HS-27A (cell line): ENCODE data around the gene ACOX3.
A peak's percentile ranks its signal among the peaks of the same experiment; 100 is the strongest.
"Not testable (repeated sequence)": the region's sequence is repeated elsewhere in the genome, so short reads cannot be mapped to it uniquely, and the experiment has no call there.

Source experiments
- DNase-seq: peaks from one replicate; pipeline ENCODE4 v3.0.0-alpha.2; 2012; ENCODE audit warnings: low read depth, missing footprints

Gene ACOX3

DNA sequence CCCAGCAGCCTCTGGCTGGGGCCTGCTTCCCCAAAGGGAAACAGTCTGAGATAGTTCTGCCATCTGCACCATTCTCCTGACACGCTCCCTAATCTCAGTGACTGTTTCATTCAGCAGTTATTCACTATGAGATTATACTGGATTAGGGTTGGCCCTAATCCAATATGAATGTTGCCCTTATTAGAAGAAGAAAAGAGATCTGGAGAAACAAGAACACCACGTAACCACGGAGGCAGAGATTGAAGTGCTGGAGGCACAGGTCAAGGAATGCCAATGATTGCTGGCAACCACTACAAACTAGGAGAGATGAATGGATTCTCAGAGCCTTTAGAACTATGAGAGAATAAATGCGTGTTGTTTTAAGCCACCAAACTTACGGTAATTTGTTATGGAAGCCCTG, 7.4 kb downstream of the ACOX3 start:
- DNase-seq: no peak

DNA sequence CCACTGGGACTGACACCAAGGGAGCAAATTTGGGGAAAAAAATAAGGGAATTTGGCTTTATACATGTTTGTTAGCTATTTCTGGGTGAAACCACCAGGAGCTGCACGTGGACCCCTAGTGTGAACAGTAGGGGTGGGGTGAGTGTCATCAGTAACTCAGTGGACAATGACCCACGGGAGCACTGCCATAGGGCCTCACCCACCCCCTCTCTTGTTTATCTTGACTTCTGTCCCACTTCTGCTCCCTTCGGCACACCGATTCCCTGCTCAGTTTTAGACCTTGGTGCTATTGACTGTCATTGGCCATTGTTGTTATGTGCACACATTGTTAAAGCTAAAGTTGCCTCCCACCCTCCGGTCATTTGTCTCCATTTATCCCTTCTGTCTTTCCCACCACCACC, 9.0 kb downstream of the ACOX3 start:
- DNase-seq: no peak

DNA sequence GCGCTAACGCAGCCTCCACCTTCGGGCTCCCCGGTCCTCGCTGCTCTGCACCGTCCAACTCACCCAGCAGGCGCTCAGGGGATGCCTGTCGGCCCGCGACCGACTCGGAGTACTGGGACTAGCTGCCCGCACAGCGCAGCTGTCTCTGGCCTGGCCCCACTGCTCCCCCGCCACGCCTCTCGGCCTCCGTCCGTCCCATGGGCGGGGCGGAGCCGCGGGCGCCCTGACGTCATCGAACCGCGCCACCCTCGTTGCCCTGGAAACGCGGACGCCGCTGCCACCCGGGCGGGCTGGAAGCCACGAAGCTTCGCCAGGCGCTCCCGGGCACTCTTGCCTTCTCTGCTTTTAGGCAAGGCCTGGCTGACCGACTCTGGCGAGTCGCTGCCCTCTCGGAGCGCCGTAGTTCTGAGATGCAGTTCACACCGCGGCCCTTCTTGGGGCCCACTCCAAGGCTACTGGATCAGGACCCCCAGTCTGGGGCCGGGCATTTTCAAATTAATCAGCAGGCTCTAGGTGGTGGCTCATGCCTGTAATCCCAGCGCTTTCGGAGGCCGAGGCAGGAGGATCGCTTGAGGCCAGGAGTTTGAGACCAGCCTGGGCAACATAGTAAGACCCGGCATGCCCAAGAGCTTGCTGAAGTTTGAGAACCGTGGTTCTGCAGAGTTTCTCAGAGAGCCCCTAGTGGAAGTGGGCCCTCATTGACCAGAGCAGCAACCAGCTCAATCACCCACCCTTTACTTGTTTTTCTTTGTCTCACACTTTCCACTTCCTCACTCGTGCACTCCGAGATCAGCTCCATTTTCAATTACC, 12.0 kb downstream of the ACOX3 start:
- peak; percentile 50 for DNase-seq

DNA sequence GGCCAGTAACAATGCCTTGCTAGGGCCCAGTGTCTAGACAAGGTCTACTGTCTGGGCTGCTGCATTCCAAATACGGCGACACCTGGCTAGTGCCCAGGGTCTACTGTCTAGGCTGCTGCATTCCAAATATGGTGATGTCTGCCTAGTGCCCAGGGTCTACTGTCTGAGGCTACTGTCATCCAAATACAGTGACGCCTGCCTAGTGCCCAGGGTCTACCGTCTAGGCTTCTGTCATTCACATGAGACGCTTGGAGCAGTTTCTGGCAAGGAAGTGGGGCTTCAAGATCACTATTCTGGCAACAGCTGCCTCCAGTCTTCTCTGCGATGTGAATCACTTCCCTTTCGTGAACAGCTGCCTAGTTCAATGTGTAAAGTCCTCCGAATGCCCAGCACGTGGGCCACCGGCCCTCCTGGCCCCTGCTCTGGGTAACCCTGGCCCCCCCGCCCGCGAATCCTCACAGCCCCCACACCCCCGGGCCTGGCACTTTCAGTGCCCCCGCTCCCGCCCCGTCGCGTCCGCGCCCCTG, 12.7 kb downstream of the ACOX3 start:
- no peak for DNase-seq

DNA sequence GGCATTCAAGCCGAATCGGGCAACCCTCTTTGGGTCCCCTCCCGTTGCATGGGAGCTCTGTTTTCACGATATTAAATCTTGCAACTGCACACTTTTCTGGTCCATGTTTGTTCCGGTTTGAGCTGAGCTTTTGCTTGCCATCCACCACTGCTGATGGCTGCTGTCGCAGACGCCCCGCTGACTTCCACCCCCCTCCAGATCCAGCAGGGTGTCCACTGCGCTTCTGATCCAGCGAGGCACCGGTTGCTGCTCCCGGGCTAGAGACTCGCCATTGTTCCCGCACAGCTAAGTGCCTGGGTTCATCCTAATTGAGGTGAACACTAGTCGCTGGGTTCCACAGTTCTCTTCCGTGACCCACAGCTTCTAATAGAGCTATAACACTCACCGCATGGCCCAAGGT, 13.3 kb downstream of the ACOX3 start:
- DNase-seq: no peak

DNA sequence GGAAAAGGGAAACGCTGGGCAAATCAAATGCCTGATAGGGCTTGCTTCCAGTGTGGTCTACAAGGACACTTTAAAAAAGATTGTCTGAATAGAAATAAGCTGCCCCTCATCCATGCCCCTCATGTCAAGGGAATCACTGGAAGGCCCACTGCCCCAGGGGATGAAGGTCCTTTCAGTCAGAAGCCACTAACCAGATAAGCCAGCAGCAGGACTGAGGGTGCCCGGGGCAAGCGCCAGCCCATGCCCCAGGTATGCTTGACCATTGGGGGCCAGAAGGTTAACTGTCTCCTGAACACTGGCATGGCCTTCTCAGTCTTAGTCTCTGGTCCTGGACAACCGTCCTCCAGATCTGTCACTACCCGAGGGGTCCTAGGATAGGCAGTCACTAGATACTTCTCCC, 17.7 kb downstream of the ACOX3 start:
- DNase-seq: no peak

DNA sequence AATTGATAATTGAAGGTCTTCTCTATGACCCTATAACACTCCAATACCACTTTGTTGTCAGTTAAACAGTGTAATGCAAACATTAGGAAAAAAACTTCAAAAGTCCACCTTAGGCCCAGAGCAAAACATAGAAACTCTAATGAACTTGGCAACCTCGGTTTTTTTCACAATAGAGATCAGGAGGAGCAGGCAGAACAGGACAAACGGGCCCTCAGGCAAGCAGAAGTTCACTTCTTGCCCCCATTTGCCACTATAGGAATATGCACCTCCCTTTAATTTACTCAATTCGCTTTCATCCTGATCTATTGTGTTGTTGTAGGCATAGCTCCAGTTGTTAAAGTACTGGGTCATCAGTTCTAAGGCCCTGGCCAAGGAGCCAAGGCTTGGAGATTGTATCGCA, 18.2 kb downstream of the ACOX3 start:
- no peak for DNase-seq

DNA sequence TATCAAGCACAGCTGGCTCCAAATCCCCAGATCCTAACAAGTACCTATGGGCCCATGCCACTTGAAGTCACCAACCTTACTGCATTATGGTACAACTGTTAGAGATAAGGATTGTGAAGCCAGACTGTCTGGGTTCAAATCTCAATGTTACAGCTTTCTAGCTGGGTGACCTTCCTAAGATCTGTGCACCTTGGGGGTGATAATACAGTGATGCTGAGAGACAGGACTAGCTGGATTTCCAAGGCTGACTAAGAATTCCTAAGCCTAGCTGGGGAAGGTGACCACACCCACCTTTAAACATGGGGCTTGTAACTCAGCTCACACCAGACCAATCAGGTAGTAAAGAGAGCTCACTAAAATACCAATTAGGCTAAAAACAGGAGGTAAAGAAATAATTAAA, 20.4 kb downstream of the ACOX3 start:
- DNase-seq: not testable (repeated sequence)

DNA sequence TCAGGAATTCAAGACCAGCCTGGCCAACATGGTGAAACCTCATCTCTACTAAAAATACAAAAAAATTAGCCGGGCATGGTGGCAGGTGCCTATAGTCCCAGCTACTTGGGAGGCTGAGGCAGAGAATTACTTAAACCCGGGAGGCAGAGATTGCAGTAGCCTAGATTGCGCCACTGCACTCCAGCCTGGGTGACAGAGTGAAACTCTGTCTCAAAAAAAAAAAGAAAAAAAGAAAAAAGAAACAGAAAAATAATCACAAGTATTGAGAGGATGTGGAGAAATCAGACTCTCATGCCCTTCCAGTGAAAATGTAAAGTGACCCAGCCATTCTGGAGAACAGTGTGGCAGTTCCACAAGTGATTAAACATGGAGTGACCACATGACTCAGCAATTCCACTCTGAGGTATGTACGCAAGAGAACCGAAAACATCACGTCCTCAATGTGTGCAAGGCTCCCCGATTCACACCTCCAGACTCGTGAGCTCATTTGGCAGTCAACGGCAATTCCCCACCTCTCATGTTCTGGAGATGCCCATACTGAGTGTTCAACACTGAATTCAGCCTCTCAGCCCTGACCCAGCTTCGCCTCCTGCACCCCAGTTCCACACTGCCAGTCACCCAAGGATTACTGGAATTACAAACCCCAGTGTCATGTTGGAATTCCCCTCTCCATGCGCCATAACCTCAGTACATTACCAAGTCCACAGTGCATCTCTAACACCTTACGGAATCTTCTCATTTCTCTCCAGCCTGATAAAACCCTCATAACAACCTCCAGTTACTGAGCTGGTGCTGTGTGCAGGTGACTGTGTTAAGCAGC, 21.1 kb downstream of the ACOX3 start:
- DNase-seq: no peak

DNA sequence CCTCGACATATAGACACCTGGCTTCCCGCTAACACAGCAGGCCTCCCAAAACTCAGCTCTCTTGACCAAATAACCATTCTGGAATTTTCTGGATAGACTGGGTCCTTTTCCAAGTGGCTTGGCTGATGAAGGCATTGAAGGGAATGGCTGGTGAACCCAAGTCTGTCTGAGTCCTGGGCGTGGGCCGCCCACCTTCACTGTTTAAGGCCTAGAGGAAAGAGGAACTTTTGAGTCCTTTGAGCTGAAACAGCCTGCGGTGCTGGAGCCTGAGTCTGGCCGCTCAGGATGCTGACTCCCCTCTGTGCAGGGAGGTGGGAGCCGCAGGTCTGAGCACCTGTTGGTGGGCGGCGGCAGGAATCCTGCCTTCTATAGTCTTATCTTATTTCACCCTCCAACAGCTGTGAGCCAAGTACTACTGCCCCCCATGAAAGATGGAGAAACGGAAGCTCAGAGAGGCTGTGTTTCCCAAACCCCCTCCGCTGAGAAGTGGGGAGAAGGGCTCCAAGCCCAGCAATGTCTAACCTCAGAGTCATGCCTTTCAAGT, 23.4 kb downstream of the ACOX3 start:
- no peak for DNase-seq

DNA sequence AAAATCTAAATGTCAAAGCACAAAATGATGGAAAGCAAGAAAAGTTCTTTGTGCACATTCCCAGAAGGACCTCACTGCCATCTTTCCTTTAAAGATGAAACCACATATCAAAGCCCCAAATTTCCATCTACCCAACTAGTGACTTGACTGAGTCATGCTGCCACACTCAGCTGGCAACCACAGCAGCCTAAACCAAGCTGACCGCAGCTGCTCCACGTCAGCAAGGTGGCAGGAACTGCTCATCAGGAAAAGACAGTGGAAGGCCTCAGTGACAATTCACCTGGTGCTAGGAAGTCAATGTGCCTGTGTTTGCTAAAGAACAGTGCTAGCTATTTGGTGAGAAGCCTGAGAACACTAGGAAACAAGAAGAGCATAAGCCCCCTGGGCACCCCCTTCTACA, 26.1 kb downstream of the ACOX3 start:
- DNase-seq: no peak

DNA sequence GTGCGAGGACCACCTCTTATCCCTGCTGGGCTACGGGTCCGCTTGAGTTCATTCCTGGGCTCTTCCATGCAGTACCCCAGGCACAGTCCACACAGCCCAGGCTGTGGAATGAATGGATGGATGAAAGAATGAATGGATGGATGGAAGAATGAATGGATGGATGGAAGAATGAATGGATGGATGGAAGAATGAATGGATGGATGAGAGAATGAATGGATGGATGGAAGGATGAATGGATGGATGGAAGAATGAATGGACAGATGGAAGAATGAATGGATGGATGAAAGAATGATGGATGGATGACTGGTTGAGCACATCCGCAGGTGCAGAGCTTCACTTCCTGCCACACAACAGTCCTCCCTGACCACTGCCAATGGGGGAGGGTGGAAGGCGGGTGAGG, 28.2 kb downstream of the ACOX3 start:
- DNase-seq: no peak

DNA sequence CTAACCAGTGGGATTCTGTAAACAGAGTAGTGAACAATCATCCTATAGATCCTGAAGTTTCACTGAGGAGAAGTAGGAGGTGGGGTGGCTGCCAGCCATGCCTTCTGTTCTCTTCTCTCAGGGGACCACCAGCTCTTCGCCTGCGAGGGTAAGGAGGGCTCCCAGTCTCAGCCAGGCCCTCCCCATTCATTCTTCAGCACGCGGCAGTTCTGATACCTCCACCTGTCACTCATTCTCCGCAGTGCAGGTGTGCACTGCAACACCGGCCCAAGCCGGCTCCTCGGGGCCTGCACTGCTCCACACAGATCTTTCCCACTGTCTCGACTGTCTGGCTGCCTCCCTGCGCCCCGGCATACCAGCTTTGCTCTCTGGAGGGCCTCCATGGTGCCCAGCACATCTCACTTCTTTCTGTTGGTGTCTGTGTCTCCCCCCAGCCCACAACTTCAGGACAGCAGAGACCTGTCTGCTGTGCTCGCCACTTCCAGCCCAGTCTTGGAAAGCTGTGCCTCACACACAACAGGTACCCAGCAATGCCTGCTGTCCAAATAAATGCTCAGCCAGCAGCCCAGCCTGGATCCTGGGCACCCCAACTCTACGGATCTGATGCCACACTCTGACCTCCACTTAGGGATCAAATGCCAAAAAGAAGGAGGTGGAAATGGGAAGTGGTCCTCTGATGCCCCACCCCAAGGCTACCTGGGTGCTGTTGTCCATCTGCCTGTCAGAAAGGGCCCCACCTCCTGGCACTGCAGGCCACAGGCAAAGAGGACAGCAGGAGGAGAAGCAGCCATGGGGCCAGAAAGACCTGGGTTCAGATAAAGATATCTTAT, 29.0 kb downstream of the ACOX3 start:
- DNase-seq: no peak

DNA sequence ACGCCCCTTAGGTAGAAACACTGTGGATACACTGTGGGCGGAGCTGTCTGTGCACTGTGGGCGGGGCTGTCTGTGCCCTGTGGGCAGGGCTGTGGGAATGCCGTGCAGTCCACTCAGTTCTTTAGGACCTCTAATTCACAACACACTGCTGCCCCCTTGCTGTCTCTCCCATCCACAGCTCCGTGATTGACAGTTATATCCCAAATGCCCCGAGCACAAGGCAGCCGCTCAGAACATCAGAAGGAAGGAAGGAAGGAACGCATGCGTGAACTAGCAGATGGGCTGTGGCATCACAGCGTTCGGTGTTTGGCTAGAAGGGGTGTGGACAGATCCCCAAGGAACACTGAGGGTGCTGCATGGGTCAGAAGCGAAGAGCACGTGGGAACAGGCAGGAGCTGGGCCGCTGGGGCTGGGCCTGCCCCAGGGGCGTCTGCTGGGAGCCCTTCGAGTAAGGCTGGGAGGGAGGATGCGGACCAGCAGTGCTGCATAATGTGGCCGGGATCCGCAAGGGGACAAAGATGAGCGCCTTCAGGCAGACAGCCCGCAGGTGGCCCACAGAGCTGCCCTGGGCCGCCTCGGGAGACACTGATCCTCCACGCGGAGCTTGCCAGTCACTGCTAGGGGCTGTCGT, 29.8 kb downstream of the ACOX3 start:
- DNase-seq: no peak

DNA sequence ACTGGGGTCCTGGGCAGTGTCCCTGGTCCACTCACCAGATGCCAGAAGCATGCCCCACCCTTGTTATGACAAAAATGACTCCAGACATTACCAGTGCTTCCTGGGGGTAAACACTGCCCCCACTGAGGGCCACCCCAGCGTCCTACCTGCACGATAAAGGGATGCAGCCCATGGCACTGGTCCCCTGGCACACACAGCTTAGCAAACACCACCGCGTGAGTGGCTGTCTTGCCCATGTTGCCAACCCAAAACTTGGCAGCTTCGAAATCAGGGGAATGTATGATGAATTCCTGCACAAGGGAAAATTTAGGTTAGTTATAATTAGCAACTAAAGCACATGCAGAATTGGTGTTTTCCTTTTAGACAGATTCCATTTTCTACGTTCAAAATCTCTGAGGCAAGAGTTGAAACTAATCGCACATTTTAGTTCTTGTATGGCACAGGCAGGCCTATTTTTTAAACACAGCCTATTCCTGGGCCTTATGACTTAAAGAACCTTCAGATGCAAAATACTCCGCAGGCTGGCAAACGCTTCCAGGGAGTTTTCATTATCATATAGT, 30.4 kb downstream of the ACOX3 start:
- no peak for DNase-seq

DNA sequence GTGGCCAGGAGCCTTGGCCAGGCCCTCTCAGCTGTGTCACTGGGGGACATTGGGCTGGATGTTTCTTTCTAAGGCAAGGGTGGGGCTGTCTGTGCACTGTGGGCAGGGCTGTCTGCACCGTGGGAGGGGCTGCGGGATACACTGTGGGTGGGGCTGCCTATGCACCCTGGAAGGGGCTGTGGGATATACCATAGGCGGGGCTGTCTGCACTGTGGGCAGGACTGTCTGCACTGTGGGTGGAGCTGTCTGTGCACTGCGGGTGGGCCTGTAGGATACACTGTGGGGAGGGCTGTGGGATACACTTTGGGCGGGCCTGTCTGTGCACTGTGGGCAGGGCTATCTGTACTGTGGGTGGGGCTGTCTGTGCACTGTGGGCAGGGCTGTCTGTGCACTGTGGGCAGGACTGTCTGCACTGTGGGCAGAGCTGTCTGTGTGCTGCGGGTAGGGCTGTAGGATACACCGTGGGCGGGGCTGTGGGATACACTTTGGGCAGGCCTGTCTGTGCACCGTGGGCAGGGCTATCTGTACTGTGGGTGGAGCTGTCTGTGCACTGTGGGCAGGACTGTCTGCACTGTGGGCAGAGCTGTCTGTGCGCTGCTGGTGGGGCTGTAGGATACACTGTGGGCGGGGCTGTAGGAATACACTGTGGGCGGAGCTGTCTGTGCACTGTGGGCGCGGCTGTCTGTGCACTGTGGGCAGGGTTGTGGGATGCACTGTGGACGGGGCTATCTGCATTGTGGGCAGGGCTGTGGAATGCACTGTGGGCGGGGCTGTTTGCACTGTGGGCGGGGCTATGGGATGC, 31.1 kb downstream of the ACOX3 start:
- no peak for DNase-seq

DNA sequence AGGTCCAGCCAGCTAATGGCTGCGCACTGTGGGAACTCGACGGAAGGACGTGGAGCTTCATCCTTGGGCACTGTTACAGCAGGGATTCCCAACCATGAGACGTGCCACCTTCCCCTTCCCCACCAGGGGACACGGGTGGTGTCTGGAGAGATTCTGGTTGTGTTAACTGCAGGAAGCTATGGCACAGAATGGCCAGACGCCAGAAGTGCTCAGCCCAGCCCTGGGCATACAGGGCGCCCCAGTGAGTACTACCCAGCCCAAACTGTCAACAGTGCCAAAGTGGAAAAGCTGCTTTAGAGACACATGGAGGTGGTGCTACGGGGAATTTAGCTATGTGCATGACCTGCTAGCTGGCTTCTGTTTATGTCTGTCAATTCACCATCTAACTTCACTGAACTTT, 32.8 kb downstream of the ACOX3 start:
- no peak for DNase-seq

DNA sequence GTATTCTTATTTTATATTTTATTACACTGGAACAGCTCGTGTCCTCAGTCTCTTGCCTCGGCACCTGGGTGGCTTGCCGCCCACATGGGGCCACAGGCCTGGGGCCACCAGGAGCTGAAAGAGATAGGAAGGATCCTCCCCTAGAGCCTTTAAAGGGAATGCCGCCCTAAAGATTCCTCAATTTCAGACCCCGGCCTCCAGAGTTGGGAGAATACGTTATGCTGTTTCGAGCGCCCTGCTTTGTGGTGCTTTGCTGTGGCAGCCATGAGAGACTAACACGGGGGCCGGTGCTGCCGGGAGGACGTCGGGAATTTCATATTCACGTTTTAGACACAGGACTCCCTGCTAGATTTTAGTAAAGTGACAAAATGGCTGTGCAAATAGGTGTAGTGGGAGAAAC, 33.2 kb downstream of the ACOX3 start:
- no peak for DNase-seq

DNA sequence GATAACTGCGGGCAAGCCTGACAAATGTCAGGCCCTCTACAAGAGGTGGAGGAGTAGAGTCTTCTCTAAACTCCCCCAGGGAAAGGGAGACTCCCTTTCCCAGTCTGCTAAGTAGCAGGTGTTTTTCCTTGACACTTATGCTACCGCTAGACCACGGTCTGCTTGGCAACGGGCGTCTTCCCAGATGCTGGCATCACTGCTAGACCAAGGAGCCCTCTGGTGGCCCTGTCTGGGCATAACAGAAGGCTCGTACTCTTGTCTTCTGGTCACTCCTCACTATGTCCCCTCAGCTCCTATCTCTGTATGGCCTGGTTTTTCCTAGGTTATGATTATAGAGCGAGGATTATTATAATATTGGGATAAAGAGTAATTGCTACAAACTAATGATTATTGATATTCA, 33.6 kb downstream of the ACOX3 start:
- DNase-seq: not testable (repeated sequence)

DNA sequence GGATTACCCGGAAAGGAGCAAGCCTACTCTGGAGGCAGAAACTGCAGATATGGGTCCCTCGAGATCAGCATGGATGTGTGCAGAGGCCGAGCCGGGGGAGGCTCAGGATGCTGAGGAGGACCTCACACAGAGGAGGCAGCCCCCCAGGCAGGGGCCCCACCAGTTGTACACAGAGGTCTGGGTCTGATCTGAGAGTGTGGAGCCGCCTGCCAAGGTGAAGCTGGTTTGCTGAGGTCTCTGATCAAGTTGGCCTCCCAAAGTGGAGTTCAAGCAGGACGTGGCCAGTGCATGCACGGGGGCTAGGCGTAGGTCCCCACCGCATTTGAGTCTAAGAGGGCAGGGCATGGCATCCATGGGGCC, 35.0 kb downstream of the ACOX3 start:
- DNase-seq: no peak
